Osteocyte (in vitro differentiated cells): ENCODE data around the gene A1BG. TPM values are rescaled to one million over a fixed set of nuclear protein-coding genes. Genes with fewer than 3 reads are reported as not detected.

Experiments used
- DNase-seq: peaks from one replicate; pipeline ENCODE4 v3.0.0; 2021; ENCODE audit warnings: mixed read lengths; ENCODE audit not compliant: unreplicated experiment; ENCODE audit errors: extremely low spot score
- H3K27ac Mint-ChIP-seq: one replicate; pipeline ENCODE4 v1.8.0; 2021; ENCODE audit warnings: mild to moderate bottlenecking, mixed read lengths; ENCODE audit not compliant: unreplicated experiment
- H3K27me3 Mint-ChIP-seq: one replicate; pipeline ENCODE4 v1.8.0; 2021; ENCODE audit warnings: mixed read lengths; ENCODE audit not compliant: unreplicated experiment
- H3K36me3 Mint-ChIP-seq: one replicate; pipeline ENCODE4 v1.8.0; 2021; ENCODE audit warnings: mixed read lengths; ENCODE audit not compliant: unreplicated experiment
- H3K4me1 Mint-ChIP-seq: one replicate; pipeline ENCODE4 v1.8.0; 2021; ENCODE audit warnings: mixed read lengths; ENCODE audit not compliant: unreplicated experiment
- H3K4me3 Mint-ChIP-seq: one replicate; pipeline ENCODE4 v1.8.0; 2021; ENCODE audit warnings: mild to moderate bottlenecking, moderate library complexity, mixed read lengths; ENCODE audit not compliant: unreplicated experiment
- H3K9me3 Mint-ChIP-seq: one replicate; pipeline ENCODE4 v1.8.0; 2021; ENCODE audit warnings: mixed read lengths; ENCODE audit not compliant: unreplicated experiment
- total RNA-seq: library from RNA; stranded (reverse); gene quantifications from 2 replicates; pipeline ENCODE4 v1.2.1, GENCODE V29; 2021
- TF ChIP-seq, protein P1 (sequence below): fragments of 200-600 bp; sonication (generic); IDR thresholded peaks from 2 replicates; pipeline ENCODE4 v1.5.0; 2021; ENCODE audit warnings: antibody characterized with exemption, mild to moderate bottlenecking, moderate library complexity

Gene A1BG
- total RNA-seq, 1 donor from 2014 or later: 39.8 TPM

DNA sequence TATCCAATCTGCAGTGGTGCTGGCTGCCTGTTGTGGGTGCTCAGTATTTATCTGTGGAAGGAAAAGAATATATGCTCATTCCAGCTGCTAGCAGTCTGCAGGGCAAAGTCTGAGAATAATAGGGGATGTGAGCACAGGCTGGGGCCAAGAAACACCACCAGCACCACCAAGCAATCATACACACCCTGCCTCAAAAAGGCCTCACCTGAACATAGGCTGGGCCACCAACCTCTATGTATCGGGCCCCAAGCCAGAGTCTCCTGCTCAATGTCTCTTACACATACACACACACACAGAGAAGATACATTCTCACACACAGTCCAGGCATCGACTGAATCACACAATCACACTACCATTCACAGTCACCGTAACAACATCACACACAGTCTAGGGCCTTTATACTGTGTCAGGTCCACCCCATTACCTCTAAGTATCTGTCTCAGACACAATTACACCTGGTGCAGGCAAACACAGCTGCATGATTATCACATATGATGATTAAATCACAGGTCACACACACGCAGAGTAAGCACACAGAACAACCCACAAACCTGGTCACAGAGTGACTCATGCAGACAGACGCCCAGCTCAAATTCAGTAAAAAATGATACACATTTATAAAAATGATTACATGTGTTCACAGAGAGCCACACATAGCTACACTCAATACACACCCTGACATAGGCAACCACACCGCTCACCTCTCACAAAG lies 27.8 kb downstream of the A1BG start:
- no peak for DNase-seq
- H3K27me3 Mint-ChIP-seq: no peaks in the 10 kb centered on the region
- H3K4me3 Mint-ChIP-seq: no peak overlapping the region
- no peaks in the 10 kb centered on the region for H3K4me1 Mint-ChIP-seq
- no peaks in the 10 kb centered on the region for H3K36me3 Mint-ChIP-seq
- TF ChIP-seq, protein P1, sequence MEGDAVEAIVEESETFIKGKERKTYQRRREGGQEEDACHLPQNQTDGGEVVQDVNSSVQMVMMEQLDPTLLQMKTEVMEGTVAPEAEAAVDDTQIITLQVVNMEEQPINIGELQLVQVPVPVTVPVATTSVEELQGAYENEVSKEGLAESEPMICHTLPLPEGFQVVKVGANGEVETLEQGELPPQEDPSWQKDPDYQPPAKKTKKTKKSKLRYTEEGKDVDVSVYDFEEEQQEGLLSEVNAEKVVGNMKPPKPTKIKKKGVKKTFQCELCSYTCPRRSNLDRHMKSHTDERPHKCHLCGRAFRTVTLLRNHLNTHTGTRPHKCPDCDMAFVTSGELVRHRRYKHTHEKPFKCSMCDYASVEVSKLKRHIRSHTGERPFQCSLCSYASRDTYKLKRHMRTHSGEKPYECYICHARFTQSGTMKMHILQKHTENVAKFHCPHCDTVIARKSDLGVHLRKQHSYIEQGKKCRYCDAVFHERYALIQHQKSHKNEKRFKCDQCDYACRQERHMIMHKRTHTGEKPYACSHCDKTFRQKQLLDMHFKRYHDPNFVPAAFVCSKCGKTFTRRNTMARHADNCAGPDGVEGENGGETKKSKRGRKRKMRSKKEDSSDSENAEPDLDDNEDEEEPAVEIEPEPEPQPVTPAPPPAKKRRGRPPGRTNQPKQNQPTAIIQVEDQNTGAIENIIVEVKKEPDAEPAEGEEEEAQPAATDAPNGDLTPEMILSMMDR: no peak
- H3K27ac Mint-ChIP-seq: no peak overlapping the region
- no peaks in the 10 kb centered on the region for H3K9me3 Mint-ChIP-seq

DNA sequence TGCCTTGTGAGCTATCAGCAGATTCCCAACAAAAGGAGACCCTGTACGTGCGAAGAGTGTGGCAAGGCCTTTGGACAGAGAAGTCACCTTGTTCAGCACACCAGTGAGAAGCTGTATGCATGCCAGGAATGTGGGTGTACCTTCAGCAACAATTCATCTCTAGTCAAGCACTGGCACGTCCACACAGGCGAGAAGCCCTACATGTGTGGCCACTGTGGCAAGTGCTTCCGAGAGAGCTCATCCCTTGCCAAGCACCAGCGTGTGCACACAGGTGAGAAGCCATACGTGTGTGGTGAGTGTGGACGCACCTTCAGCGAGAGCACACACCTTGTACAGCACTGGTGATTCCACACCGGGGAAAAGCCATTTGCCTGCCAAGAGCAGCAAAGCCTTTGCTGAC lies 34.1 kb downstream of the A1BG start:
- no peaks in the 10 kb centered on the region for H3K9me3 Mint-ChIP-seq
- no peak overlapping the region for H3K27ac Mint-ChIP-seq
- no peak overlapping the region for H3K4me3 Mint-ChIP-seq
- H3K27me3 Mint-ChIP-seq: no peaks in the 10 kb centered on the region
- peaks cover 11% of the 10 kb centered on the region for H3K36me3 Mint-ChIP-seq
- TF ChIP-seq, protein P1: no peak
- no peak for DNase-seq
- no peaks in the 10 kb centered on the region for H3K4me1 Mint-ChIP-seq

DNA sequence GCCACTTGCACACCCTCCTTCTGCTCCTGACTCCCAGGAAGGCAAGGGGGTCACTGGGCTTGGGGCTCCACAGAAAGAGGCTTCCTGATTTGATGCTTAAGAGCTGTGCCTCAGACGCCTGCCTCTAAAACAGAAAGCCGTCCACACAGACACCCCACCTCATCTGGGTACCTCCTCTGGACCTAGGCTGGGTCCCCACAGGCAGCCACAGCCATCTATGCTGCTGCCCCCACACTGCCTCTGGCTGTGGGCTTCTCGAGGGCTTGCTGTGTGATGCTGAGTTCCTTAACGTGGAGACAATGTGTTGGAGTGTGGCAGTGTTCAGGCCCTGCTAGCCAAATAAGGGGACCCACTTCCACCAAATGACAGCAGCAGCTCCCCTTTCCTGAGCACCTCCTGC lies 35.0 kb downstream of the A1BG start:
- Mint-ChIP-seq H3K4me1 (no peaks in the 10 kb centered on the region), H3K27ac (no peak overlapping the region), H3K27me3 (no peaks in the 10 kb centered on the region), H3K4me3 (no peak overlapping the region), H3K36me3 (peaks cover 19% of the 10 kb centered on the region), H3K9me3 (no peaks in the 10 kb centered on the region)
- TF ChIP-seq, protein P1: no peak
- DNase-seq: no peak

DNA sequence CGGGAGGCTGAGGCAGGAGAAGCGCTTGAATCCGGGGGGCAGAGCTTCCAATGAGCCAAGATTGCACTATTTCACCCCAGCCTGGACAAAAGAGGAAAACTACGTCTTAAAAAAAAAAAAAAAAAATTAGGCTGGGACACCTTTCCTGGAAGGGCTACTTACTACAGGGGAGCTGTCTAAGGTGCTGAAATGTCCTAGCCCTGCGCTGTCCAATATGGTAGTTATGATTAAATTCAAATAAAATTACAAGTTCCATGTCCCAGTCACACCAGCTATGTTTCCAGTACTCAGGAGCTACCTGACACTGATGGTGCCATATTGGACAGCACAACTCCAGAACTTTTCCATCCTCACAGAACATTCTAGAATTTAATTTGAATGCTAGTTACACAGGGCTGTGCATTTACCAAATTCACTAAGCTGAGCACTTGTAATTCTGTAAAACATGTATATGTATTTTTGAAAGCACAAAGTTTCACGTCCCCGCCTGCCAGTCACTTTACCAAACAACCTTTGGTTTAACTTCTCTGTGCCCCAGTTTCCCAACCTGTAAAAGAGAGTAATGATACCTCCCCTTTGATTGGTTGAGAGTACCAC lies 35.7 kb downstream of the A1BG start:
- DNase-seq: no peak
- no peak overlapping the region for H3K4me3 Mint-ChIP-seq
- H3K4me1 Mint-ChIP-seq: no peaks in the 10 kb centered on the region
- peaks cover 23% of the 10 kb centered on the region for H3K36me3 Mint-ChIP-seq
- H3K9me3 Mint-ChIP-seq: no peaks in the 10 kb centered on the region
- H3K27ac Mint-ChIP-seq: no peak overlapping the region
- TF ChIP-seq, protein P1: no peak
- no peaks in the 10 kb centered on the region for H3K27me3 Mint-ChIP-seq

DNA sequence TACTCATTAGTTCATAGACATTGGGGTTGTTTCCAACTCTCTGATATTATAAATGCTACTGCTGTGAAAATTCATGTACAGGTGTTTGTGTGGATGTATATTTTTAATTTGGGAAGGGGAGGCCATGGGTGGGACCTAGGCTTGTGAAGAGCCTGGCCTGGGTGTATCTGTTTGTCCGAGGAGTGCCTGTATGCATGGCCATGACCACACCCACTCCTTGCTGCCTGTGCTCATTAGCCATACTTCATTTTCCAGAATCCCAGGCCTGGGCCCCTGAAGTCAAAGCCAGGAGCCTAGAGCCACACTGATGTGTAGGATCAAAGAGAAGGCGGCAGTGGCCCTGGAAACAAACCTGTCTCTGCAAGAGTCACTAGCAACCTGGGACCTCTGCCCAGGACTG lies 37.7 kb downstream of the A1BG start:
- Mint-ChIP-seq H3K36me3 (peaks cover 39% of the 10 kb centered on the region), H3K27ac (no peak overlapping the region), H3K4me3 (no peak overlapping the region), H3K27me3 (no peaks in the 10 kb centered on the region), H3K4me1 (no peaks in the 10 kb centered on the region), H3K9me3 (peaks cover 8% of the 10 kb centered on the region)
- DNase-seq: no peak
- TF ChIP-seq, protein P1: no peak
